ENCODE measurements around the gene KIF6.

DNA sequence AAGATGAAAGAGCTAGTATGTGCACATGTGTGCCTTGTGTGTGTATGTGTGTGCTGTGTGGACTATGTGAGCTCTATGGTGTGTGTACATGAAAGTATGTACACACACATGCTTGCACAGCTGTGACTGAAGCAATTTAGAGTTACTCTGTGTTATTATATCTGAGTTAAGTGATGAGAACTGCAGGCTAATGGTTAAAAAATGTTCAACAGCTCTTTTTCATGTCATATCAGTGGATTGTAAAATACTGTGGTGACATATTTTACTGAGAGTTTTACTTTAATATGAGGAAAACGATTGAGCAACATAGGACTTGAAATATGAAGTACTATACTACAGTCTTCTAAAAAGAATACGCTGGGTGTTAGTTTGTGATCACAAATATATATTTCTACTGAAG is 207.0 kb downstream of the KIF6 start:
- TF ChIP-seq POLR2AphosphoS5 (IDR thresholded peaks at IDR 0.05): no peak
- TF ChIP-seq, protein P1, sequence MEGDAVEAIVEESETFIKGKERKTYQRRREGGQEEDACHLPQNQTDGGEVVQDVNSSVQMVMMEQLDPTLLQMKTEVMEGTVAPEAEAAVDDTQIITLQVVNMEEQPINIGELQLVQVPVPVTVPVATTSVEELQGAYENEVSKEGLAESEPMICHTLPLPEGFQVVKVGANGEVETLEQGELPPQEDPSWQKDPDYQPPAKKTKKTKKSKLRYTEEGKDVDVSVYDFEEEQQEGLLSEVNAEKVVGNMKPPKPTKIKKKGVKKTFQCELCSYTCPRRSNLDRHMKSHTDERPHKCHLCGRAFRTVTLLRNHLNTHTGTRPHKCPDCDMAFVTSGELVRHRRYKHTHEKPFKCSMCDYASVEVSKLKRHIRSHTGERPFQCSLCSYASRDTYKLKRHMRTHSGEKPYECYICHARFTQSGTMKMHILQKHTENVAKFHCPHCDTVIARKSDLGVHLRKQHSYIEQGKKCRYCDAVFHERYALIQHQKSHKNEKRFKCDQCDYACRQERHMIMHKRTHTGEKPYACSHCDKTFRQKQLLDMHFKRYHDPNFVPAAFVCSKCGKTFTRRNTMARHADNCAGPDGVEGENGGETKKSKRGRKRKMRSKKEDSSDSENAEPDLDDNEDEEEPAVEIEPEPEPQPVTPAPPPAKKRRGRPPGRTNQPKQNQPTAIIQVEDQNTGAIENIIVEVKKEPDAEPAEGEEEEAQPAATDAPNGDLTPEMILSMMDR (IDR thresholded peaks at IDR 0.05): no peak
- TF ChIP-seq EP300 (IDR thresholded peaks at IDR 0.05): no peak
- TF ChIP-seq POLR2A (IDR thresholded peaks at IDR 0.05): no peak

Data from gastroesophageal sphincter (tissue), 3 donors.